ENCODE measurements around the gene LRRC61.

DNA sequence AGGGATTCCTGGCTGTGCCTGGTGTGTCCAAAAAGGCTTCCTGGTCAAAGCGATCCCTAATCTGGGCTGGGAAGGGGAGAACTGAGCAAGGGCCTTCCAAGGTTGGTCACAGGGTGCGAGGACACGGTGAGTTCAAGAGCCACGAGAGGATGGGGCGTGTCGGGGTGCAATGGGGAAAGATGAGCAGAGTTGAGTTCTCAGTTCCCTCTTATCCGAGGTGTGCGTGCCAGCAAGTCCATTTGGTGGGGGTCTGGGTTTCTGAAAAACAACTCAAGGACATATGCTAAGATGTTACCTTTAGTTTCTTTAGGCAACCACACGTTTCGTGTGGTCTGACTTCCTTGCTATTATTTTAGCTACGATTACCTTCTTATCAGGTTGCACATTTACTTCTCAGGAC, 57.3 kb downstream of the LRRC61 start:
- TF ChIP-seq, protein P1, sequence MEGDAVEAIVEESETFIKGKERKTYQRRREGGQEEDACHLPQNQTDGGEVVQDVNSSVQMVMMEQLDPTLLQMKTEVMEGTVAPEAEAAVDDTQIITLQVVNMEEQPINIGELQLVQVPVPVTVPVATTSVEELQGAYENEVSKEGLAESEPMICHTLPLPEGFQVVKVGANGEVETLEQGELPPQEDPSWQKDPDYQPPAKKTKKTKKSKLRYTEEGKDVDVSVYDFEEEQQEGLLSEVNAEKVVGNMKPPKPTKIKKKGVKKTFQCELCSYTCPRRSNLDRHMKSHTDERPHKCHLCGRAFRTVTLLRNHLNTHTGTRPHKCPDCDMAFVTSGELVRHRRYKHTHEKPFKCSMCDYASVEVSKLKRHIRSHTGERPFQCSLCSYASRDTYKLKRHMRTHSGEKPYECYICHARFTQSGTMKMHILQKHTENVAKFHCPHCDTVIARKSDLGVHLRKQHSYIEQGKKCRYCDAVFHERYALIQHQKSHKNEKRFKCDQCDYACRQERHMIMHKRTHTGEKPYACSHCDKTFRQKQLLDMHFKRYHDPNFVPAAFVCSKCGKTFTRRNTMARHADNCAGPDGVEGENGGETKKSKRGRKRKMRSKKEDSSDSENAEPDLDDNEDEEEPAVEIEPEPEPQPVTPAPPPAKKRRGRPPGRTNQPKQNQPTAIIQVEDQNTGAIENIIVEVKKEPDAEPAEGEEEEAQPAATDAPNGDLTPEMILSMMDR (conservative IDR thresholded peaks at IDR 0.05; ENCODE audit: low read length): no peak
- no peak for TF ChIP-seq EZH2phosphoT487 (IDR thresholded peaks at IDR 0.05; ENCODE audit: borderline replicate concordance, low read depth, low read length)

All from OCI-LY7 (cell line).